Keratinocyte (primary cell): ENCODE measurements around the gene TRDN.

Source experiments
- EZH2 ChIP-seq: IDR thresholded peaks from one replicate; pipeline ENCODE4 v1.6.1; 2012; ENCODE audit warnings: inconsistent platforms, mild to moderate bottlenecking, low read length, moderate library complexity
- TF ChIP-seq, protein P1 (sequence below), 3 experiments: IDR thresholded peaks in 1 of 3; conservative IDR thresholded peaks in 1 of 3; optimal IDR thresholded peaks in 1 of 3; 2 replicates in 2 of 3; 3 replicates in 1 of 3; pipeline versions ENCODE3 to v1.5.1; 2011; ENCODE audit warnings: low read length in 3 of 3, mild to moderate bottlenecking in 3 of 3, moderate library complexity in 2 of 3, control low read depth in 1 of 3, inconsistent platforms in 1 of 3; ENCODE audit not compliant: insufficient read depth in 2 of 3; ENCODE audit errors: extremely low read depth in 1 of 3

GRCh38 chr6:123224077-123224476, 412.7 kb downstream of the TRDN start:
- TF ChIP-seq, protein P1, sequence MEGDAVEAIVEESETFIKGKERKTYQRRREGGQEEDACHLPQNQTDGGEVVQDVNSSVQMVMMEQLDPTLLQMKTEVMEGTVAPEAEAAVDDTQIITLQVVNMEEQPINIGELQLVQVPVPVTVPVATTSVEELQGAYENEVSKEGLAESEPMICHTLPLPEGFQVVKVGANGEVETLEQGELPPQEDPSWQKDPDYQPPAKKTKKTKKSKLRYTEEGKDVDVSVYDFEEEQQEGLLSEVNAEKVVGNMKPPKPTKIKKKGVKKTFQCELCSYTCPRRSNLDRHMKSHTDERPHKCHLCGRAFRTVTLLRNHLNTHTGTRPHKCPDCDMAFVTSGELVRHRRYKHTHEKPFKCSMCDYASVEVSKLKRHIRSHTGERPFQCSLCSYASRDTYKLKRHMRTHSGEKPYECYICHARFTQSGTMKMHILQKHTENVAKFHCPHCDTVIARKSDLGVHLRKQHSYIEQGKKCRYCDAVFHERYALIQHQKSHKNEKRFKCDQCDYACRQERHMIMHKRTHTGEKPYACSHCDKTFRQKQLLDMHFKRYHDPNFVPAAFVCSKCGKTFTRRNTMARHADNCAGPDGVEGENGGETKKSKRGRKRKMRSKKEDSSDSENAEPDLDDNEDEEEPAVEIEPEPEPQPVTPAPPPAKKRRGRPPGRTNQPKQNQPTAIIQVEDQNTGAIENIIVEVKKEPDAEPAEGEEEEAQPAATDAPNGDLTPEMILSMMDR (optimal IDR thresholded peaks at IDR 0.05 in 1 of 3, IDR thresholded peaks at IDR 0.05 in 1 of 3, conservative IDR thresholded peaks at IDR 0.05 in 1 of 3; ENCODE audit: extremely low read depth in 1 of 3, insufficient read depth in 2 of 3, low read length in 3 of 3) = no peak
- TF ChIP-seq EZH2 = no peak
